Gastrocnemius medialis (tissue), 4 donors: ENCODE data around the gene DUSP8. TPM values are rescaled to one million over a fixed set of nuclear protein-coding genes. Genes with fewer than 3 reads are reported as not detected.

Source experiments
- ATAC-seq, 2 donors: fragments of 150-250 bp; one replicate each; pipeline ENCODE4 v1.9.1; 2016
- DNase-seq, 2 donors: peaks; one replicate each; pipeline ENCODE4 v3.0.0-alpha.2; 2019
- H3K27ac ChIP-seq, 4 donors: fragments of 200-600 bp; sonication (generic); 1 replicate in 1 of 4; 2 replicates in 3 of 4; pipeline ENCODE4 v1.5.1; 2016 to 2018; ENCODE audit warnings: mild to moderate bottlenecking in 2 of 4, moderate library complexity in 1 of 4
- H3K27me3 ChIP-seq, 3 donors: fragments of 200-600 bp; sonication (generic) in 2 of 3; 1 replicate in 1 of 3; 2 replicates in 2 of 3; pipeline versions ENCODE4 v1.5.1 to v1.6.0; 2016 to 2019; ENCODE audit warnings: mild to moderate bottlenecking in 1 of 3, moderate library complexity in 1 of 3
- H3K36me3 ChIP-seq, 2 donors: fragments of 200-600 bp; sonication (generic) in 1 of 2; one replicate each; pipeline ENCODE4 v1.5.1; 2017 to 2018
- H3K4me1 ChIP-seq, 2 donors: fragments of 200-600 bp; sonication (generic) in 1 of 2; one replicate each; pipeline ENCODE4 v1.5.1; 2016 to 2017; ENCODE audit warnings: mild to moderate bottlenecking in 2 of 2
- H3K4me3 ChIP-seq, 4 donors: fragments of 200-600 bp; sonication (generic) in 3 of 4; 1 replicate in 1 of 4; 2 replicates in 3 of 4; pipeline ENCODE4 v1.5.1; 2016 to 2019; ENCODE audit warnings: mild to moderate bottlenecking in 2 of 4
- H3K9me3 ChIP-seq, 3 donors: fragments of 200-600 bp; sonication (generic) in 2 of 3; 1 replicate in 1 of 3; 2 replicates in 2 of 3; pipeline ENCODE4 v1.5.1; 2016 to 2019
- CTCF ChIP-seq, 5 experiments: fragments of 450-650 bp in 3 of 5; fragments of 200-600 bp in 2 of 5; sonication (generic) in 2 of 5; IDR thresholded peaks in 4 of 5; conservative IDR thresholded peaks in 1 of 5; 1 replicate in 4 of 5; 2 replicates in 1 of 5; pipeline ENCODE4 v1.5.1; 2016 to 2019; ENCODE audit warnings: antibody characterized with exemption in 5 of 5, mild to moderate bottlenecking in 3 of 5, moderate library complexity in 3 of 5
- POLR2A ChIP-seq, 2 donors: fragments of 450-650 bp; IDR thresholded peaks; one replicate each; pipeline ENCODE4 v1.6.1; 2017; ENCODE audit warnings: antibody characterized with exemption in 2 of 2, mild to moderate bottlenecking in 2 of 2, moderate library complexity in 2 of 2
- in situ Hi-C, 4 donors: fragments of 200-750 bp; cut with MboI; loops; one replicate each; pipeline versions ENCODE4 v1.15.0 to v1.8.0; 2017; ENCODE audit warnings: low sequenced_read_pairs in 4 of 4
- intact Hi-C: fragments of 100-400 bp; cut with DNase I; formaldehyde crosslinking; loops from one replicate; pipeline ENCODE4 v1.15.1; 2023; ENCODE audit warnings: low total_unique reads
- total RNA-seq, 4 donors: library from RNA; depleted of rRNA; stranded (reverse); fragments of >200 nt; gene quantifications; one replicate each; pipeline versions ENCODE4 v1.1.0 to v1.2.3, GENCODE V29; 2016

The DUSP8 gene
- total RNA-seq, 4 donors from 2014 or later, result 2.6 to 25.9 (median 6.3) TPM

GRCh38 chr11:1526785-1527184, 45.3 kb downstream of the DUSP8 start:
- no peak for DNase-seq
- intact Hi-C loops, result no loop called here

GRCh38 chr11:1523779-1524178, 48.3 kb downstream of the DUSP8 start:
- no peaks in the 10 kb centered on the region for H3K27me3 ChIP-seq
- DNase-seq (no peak), ATAC-seq (no peak)
- H3K27ac ChIP-seq, result no peak overlapping the region
- no peaks in the 10 kb centered on the region for H3K36me3 ChIP-seq
- TF ChIP-seq CTCF (IDR thresholded peaks at IDR 0.05 in 4 of 5, conservative IDR thresholded peaks at IDR 0.05 in 1 of 5) (no peak), POLR2A (IDR thresholded peaks at IDR 0.05) (no peak)
- H3K9me3 ChIP-seq, result no peaks in the 10 kb centered on the region
- no peak overlapping the region for H3K4me3 ChIP-seq
- in situ Hi-C loops (loop anchor here (10.0 to 25.0 kb wide), 4 partner anchors 209 to 311 kb away; partner anchors contain the start of genes MUC5B (in 3 of the 4) and TOLLIP (in 1 of the 4)), intact Hi-C loops (no loop called here)
- H3K4me1 ChIP-seq, result peaks cover 39 to 53% of the 10 kb centered on the region in 2 donors

More at GRCh38 chr11:1526785-1527184, 45.3 kb downstream of the DUSP8 start:
- Histone ChIP-seq H3K4me3 (no peak overlapping the region), H3K9me3 (no peaks in the 10 kb centered on the region), H3K4me1 (peaks cover 44 to 67% of the 10 kb centered on the region in 2 donors), H3K27me3 (no peaks in the 10 kb centered on the region), H3K27ac (no peak overlapping the region), H3K36me3 (no peaks in the 10 kb centered on the region)
- TF ChIP-seq POLR2A (IDR thresholded peaks at IDR 0.05) (no peak), CTCF (IDR thresholded peaks at IDR 0.05 in 4 of 5, conservative IDR thresholded peaks at IDR 0.05 in 1 of 5) (no peak)
- no peak for ATAC-seq
- in situ Hi-C loops, result loop anchor here in 1 of 4 donors (10.0 kb wide), 1 partner anchor 212 kb away; no protein-coding TSS in a partner anchor

GRCh38 chr11:1523077-1523476, 49.0 kb downstream of the DUSP8 start:
- no peaks in the 10 kb centered on the region for H3K27me3 ChIP-seq
- peaks cover 36 to 46% of the 10 kb centered on the region in 2 donors for H3K4me1 ChIP-seq
- no peak overlapping the region for H3K27ac ChIP-seq
- no peak overlapping the region for H3K4me3 ChIP-seq
- no peaks in the 10 kb centered on the region for H3K9me3 ChIP-seq
- in situ Hi-C loops (loop anchor here (10.0 to 25.0 kb wide), 4 partner anchors 208 to 311 kb away; partner anchors contain the start of genes MUC5B (in 3 of the 4) and TOLLIP (in 1 of the 4)), intact Hi-C loops (no loop called here)
- DNase-seq (no peak), ATAC-seq (no peak)
- H3K36me3 ChIP-seq, result no peaks in the 10 kb centered on the region
- TF ChIP-seq CTCF (IDR thresholded peaks at IDR 0.05 in 4 of 5, conservative IDR thresholded peaks at IDR 0.05 in 1 of 5) (no peak), POLR2A (IDR thresholded peaks at IDR 0.05) (no peak)

- in situ Hi-C loops (loop anchor here (10.0 to 25.0 kb wide), 4 partner anchors 207 to 310 kb away; partner anchors contain the start of genes MUC5B (in 3 of the 4) and TOLLIP (in 1 of the 4)), intact Hi-C loops (no loop called here)
- DNase-seq (no peak), ATAC-seq (no peak)
- peaks cover 35 to 41% of the 10 kb centered on the region in 2 donors for H3K4me1 ChIP-seq
- TF ChIP-seq CTCF (IDR thresholded peaks at IDR 0.05 in 4 of 5, conservative IDR thresholded peaks at IDR 0.05 in 1 of 5), result no peak
- TF ChIP-seq POLR2A (IDR thresholded peaks at IDR 0.05), result no peak
- H3K9me3 ChIP-seq, result no peaks in the 10 kb centered on the region
- no peaks in the 10 kb centered on the region for H3K36me3 ChIP-seq
- no peaks in the 10 kb centered on the region for H3K27me3 ChIP-seq
- no peak overlapping the region for H3K27ac ChIP-seq
- no peak overlapping the region for H3K4me3 ChIP-seq
Measured at GRCh38 chr11:1522081-1522424, 50.0 kb downstream of the DUSP8 start.
